SIG-M5 treated with dmso at 0.1 percent for 504 hours (cell line): Measurements from ENCODE around the gene COL4A1.
"Not testable (repeated sequence)": the region's sequence is repeated elsewhere in the genome, so short reads cannot be mapped to it uniquely, and the experiment has no call there.

Experiments used
- DNase-seq: peaks from one replicate; lab custom pipeline; 2025; ENCODE audit not compliant: unreplicated experiment; lab: John Stamatoyannopoulos, UW

The COL4A1 gene

DNA sequence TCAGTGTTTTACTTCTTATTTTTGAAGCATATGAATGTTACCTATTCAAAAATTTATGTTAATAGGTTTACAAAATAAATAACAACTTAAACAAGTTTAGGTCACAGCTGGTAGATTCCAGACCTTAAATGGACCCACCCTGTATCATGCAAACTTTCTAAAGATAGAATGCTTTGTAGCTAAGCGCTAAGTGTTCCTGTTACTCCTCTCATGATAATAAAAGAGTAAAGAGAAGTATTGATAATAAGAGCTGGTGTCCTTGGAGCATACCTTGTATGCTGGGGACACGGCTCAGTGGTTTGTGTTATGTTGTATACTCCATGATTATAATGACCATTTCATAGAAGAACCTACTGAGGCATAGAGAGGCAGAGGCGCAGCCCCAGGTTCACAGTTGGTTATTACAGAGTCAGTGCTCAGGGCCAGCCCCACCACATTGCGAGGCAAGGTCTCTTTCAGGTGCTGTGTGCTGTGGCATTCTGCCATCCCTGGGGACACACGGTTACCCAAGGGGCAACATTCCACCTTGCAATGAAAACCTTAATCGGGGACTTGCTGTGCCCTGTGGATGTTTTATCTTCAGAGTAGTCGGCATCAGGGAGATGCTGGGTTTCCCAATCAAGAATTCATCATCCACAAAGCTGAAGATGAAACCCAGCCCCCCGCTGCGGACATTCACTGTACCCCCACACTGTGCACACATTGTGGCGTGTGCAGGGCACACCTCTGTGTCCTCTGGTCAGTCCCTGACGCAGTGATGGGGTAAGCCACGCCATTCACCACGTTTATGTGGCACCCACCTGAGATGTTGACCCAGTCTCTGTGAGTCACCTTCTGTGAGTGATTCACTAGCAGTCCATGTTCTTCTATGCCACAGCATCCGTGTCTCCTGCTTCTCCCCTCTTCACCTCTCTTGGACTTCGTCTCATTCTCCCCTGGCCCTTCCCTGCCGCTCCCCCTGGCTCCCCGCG, 186.7 kb downstream of the COL4A1 start:
- no peak for DNase-seq

GRCh38 chr13:110118106-110118505, 188.9 kb downstream of the COL4A1 start:
- DNase-seq: no peak

DNA sequence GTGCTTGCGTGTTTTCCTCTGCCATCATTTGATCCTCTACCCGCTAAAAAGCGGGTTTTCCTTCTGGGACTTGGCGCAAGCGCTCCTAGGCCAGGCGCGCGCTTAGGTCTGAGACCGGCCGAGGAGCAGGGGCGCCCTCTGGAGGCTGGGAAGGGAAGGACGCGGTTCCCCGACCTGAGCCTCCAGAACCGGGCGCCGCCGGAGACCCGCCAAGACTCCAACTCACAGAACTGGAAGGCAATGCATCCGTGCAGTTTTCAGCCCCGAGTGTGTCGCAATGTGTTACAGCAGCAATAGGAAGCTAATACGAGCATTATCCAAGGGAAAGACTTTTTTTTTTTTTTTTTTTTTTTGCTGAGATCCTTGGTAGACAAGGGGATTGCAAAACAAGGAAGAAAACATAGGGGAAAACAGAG, 190.9 kb downstream of the COL4A1 start:
- DNase-seq: peak; percentile 81

DNA sequence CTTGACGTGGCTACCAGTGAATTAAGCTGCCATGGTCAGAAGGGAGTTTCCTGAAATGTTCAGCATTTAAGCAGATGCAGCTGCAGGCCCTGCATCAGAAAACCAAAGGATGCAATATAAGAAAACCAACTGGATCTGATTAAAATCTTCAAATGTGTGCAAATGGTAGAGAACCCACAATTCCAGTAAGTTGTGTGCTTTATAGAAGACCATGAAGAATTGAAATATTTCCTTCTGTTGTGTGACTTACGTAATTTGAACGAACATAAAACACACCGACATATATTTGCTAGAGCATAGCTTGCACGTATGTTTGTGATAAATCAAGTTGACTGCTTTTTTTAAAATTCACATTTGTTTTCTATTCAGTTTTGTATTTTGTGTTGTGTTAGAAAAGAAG, 191.4 kb downstream of the COL4A1 start:
- no peak for DNase-seq

DNA sequence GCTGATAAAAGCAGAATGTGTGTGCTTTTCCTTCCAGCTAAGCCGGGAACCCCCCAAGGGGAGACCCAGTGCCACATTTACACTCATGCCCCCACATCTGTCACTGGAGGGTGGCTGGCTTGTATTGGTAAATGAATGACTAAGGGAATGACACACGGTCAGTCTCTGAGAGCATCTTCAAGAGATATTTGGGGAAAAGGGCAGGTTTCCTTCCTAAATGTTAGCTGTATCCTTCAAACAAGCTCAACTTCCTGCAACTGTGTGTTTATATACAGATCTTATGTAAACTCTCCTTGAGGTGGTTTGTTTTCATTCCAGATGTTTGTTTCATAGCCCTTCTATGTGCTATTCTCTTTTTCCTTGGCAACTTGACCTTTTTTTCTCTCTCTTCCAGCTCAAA, 192.6 kb downstream of the COL4A1 start:
- DNase-seq: no peak

DNA sequence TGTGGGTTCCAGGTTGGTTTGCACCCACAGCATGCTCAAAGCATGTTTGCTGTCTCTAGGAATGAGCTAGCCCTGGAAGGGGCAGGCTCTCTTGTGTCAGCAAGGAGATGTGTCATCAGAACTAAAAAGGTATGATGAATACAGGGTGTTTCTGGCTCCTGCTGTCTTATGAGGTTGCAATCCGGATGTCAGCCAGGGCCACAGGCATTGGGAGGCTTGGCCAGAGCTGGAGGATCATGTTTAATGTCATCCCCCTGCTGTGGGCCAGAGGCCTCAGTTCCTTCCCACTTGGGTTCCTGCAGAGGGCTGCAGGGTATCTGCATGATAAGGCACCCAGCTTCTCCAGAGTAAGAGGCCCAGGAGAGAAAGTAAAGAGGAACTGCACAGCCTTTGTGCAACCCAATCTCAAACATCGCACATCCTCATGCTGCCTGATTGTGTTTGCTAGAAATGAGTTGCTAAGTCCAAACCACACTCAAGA, 193.6 kb downstream of the COL4A1 start:
- DNase-seq: peak; percentile 98

DNA sequence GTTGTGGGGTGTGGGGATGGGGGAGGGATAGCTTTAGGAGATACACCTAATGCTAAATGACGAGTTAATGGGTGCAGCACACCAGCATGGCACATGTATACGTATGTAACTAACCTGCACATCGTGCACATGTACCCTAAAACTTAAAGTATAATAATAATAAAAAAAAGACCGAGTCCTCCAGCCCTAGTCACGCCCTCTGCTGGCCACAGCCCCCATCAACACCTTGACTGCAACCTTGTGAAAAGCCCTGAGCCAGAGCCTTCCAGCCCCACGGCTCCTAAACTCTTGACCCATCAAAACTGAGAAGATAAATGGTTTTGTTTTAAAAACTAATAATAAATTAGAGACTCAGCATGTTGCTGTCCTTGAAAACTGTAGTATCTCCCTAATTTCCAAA, 194.6 kb downstream of the COL4A1 start:
- DNase-seq: not testable (repeated sequence)

DNA sequence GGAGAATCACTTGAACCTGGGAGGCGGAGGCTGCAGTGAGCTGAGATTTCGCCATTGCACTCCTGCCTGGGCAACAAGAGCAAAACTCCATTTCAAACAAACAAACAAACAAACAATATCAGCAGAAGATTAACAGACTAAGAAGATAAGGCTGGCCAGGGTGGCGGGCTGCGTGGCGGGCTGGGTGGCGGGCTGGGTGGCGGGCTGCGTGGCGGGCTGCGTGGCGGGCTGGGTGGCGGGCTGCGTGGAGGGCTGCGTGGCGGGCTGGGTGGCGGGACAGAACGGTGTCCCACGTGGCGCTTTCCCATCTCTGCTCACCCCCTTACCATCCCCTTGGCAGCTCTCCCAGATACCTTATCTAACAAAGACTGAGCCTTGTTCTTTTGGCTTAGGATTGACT, 196.2 kb downstream of the COL4A1 start:
- no peak for DNase-seq

- DNase-seq: no peak
Observed at GRCh38 chr13:110109910-110110309, 197.0 kb downstream of the COL4A1 start.

DNA sequence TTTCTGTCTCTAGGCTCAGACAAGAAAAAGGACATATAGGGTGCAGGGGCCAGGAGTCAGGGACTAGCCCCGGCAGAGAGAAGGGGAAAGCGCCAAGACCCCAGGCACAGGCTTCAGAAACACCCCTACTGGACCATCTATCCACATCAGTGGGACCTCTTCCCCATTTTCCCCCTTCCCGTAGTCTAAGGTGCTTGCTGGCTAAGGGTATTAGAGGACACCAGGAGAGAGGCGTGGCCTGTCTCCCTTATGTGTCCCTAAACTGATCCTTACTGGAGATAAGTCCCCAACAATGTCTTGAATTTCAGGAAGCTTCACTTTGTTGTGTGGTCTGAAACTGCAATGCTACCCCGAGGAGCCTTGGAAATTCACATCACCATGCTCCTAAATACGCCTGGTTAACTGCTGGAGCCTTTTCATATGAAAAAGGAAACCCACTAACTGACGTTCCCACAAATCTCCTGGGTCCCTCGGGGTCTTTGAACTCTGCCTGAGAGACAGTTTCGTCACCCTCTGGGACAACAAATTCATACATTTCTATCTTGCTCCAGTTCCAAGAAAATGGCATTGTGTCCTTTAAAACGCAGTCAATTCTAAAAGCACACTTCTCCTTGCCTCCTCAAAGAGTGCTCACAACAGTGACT, 197.7 kb downstream of the COL4A1 start:
- DNase-seq: no peak

GRCh38 chr13:110108348-110109139, 198.4 kb downstream of the COL4A1 start:
- peak; percentile 45 for DNase-seq

GRCh38 chr13:110107568-110108347, 199.2 kb downstream of the COL4A1 start:
- DNase-seq: no peak

GRCh38 chr13:110106726-110107125, 200.2 kb downstream of the COL4A1 start:
- no peak for DNase-seq

GRCh38 chr13:110105136-110105535, 201.8 kb downstream of the COL4A1 start:
- DNase-seq: no peak

DNA sequence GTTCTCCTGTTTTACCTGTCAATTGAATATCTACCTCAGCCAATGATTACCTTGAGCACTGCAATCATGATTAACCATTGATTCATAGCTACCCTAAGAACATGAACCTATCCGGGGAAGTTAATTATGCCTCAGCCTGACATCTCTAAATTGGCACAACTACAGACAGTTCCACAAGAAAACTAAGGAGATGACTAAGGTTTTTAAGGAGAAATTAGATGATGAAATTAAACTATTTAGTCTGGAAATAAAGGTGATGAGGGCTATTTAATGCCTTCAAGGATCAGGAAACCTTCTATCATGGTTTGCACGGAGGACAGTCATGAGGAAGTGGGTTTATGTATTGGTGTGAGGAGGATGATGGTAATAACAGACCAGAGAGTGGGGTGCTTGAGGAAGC, 203.4 kb downstream of the COL4A1 start:
- DNase-seq: no peak

GRCh38 chr13:110103026-110103425, 203.9 kb downstream of the COL4A1 start:
- no peak for DNase-seq

DNA sequence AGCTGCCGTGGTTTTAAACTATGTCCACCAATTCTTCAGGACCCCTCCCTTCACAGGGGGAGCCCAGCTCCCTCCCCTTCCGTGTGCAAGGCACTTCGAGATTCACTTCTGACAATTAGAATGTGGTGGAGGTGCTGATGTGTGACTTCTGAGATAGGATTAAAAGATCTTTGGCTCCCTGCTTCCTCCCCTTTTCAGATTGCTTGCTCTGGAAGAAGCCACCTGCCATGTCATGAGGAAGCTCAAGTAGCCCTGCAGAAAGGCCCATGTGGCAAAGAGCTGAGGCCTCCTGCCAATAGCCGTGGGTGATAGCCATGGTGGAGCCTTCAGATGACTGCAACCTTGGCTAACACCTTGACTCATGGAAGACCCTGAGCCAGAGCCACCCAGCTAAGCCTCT, 204.9 kb downstream of the COL4A1 start:
- no peak for DNase-seq

GRCh38 chr13:110099922-110100321, 207.0 kb downstream of the COL4A1 start:
- DNase-seq: no peak
